ENCODE data around the gene TBC1D16. TPM values are rescaled to one million over a fixed set of nuclear protein-coding genes. Genes with fewer than 3 reads are reported as not detected.

Gene TBC1D16
- total RNA-seq, 4 donors from 2014 or later: 5.8 to 8.1 (median 7.0) TPM

GRCh38 chr17:79922116-79922601 is 113.5 kb downstream of the TBC1D16 start:
- peaks cover 21 to 28% of the 10 kb centered on the region in 2 donors for H3K4me1 ChIP-seq

GRCh38 chr17:79921411-79922115 is 114.1 kb downstream of the TBC1D16 start:
- intact Hi-C loops (cut with DNase I; ENCODE audit: low total_unique reads): no loop called here

More at GRCh38 chr17:79922116-79922601, 113.5 kb downstream of the TBC1D16 start:
- in situ Hi-C loops (cut with MboI; ENCODE audit: low sequenced_read_pairs in 4 of 4): no loop called here
- intact Hi-C loops (cut with DNase I; ENCODE audit: low total_unique reads): no loop called here
- TF ChIP-seq POLR2A (IDR thresholded peaks at IDR 0.05): no peak
- TF ChIP-seq CTCF (IDR thresholded peaks at IDR 0.05 in 4 of 5, conservative IDR thresholded peaks at IDR 0.05 in 1 of 5): no peak
- H3K4me3 ChIP-seq: no peak overlapping the region
- H3K9me3 ChIP-seq: no peaks in the 10 kb centered on the region
- DNase-seq (no peak), ATAC-seq (no peak)
- no peak overlapping the region for H3K27ac ChIP-seq
- H3K27me3 ChIP-seq: peaks cover 26 to 36% (median 32%) of the 10 kb centered on the region in 3 donors
- no peaks in the 10 kb centered on the region for H3K36me3 ChIP-seq

GRCh38 chr17:79920751-79921410 is 114.8 kb downstream of the TBC1D16 start:
- DNase-seq (no peak), ATAC-seq (no peak)
- no peaks in the 10 kb centered on the region for H3K36me3 ChIP-seq
- TF ChIP-seq POLR2A (IDR thresholded peaks at IDR 0.05) (no peak), CTCF (IDR thresholded peaks at IDR 0.05 in 4 of 5, conservative IDR thresholded peaks at IDR 0.05 in 1 of 5) (no peak)
- no peak overlapping the region for H3K4me3 ChIP-seq
- peaks cover 28 to 34% (median 33%) of the 10 kb centered on the region in 3 donors for H3K27me3 ChIP-seq
- intact Hi-C loops (cut with DNase I; ENCODE audit: low total_unique reads) (no loop called here), in situ Hi-C loops (cut with MboI; ENCODE audit: low sequenced_read_pairs in 4 of 4) (no loop called here)
- peaks cover 21 to 28% of the 10 kb centered on the region in 2 donors for H3K4me1 ChIP-seq
- no peaks in the 10 kb centered on the region for H3K9me3 ChIP-seq
- H3K27ac ChIP-seq: no peak overlapping the region

More at GRCh38 chr17:79921411-79922115, 114.1 kb downstream of the TBC1D16 start:
- in situ Hi-C loops (cut with MboI; ENCODE audit: low sequenced_read_pairs in 4 of 4): no loop called here
- H3K27me3 ChIP-seq: peaks cover 28 to 33% (median 32%) of the 10 kb centered on the region in 3 donors
- ATAC-seq (no peak), DNase-seq (no peak)
- no peaks in the 10 kb centered on the region for H3K9me3 ChIP-seq
- H3K36me3 ChIP-seq: no peaks in the 10 kb centered on the region
- no peak overlapping the region for H3K4me3 ChIP-seq
- TF ChIP-seq POLR2A (IDR thresholded peaks at IDR 0.05): no peak
- no peak for TF ChIP-seq CTCF (IDR thresholded peaks at IDR 0.05 in 4 of 5, conservative IDR thresholded peaks at IDR 0.05 in 1 of 5)
- no peak overlapping the region for H3K27ac ChIP-seq
- peaks cover 21 to 28% of the 10 kb centered on the region in 2 donors for H3K4me1 ChIP-seq

GRCh38 chr17:79919862-79920720 is 115.6 kb downstream of the TBC1D16 start:
- ATAC-seq (no peak), DNase-seq (peak in 1 of 2 donors; percentile 5)
- Histone ChIP-seq H3K4me1 (peaks cover 21% of the 10 kb centered on the region in 2 donors), H3K4me3 (no peak overlapping the region), H3K36me3 (no peaks in the 10 kb centered on the region), H3K27ac (no peak overlapping the region), H3K27me3 (peaks cover 28 to 36% (median 33%) of the 10 kb centered on the region in 3 donors), H3K9me3 (no peaks in the 10 kb centered on the region)
- TF ChIP-seq CTCF (IDR thresholded peaks at IDR 0.05 in 4 of 5, conservative IDR thresholded peaks at IDR 0.05 in 1 of 5): no peak
- TF ChIP-seq POLR2A (IDR thresholded peaks at IDR 0.05): no peak
- intact Hi-C loops (cut with DNase I; ENCODE audit: low total_unique reads): loop anchor here (5.0 kb wide), 1 partner anchor 128 kb away; no protein-coding TSS in a partner anchor
- in situ Hi-C loops (cut with MboI; ENCODE audit: low sequenced_read_pairs in 4 of 4): no loop called here

All from gastrocnemius medialis (tissue), 4 donors.